Upper lobe of right lung (tissue), 1 donor: ENCODE data around the gene IRF4. TPM values are rescaled to one million over a fixed set of nuclear protein-coding genes. Genes with fewer than 3 reads are reported as not detected.
"Not testable (repeated sequence)": the region's sequence is repeated elsewhere in the genome, so short reads cannot be mapped to it uniquely, and the experiment has no call there.

Experiments
- ATAC-seq: fragments of 200-7000 bp; cut with Tn5 transposase; one replicate; pipeline ENCODE4 v1.9.1; 2020; ENCODE audit warnings: mild to moderate bottlenecking, moderate library complexity
- DNase-seq: peaks from one replicate; pipeline ENCODE4 v3.0.0-alpha.2; 2020
- H3K27ac ChIP-seq: fragments of 200-600 bp; one replicate; pipeline ENCODE4 v1.8.0; 2022
- H3K27me3 ChIP-seq: fragments of 200-600 bp; one replicate; pipeline ENCODE4 v1.8.0; 2022; ENCODE audit warnings: mild to moderate bottlenecking
- H3K36me3 ChIP-seq: fragments of 200-600 bp; one replicate; pipeline ENCODE4 v1.8.0; 2022
- H3K4me1 ChIP-seq: fragments of 200-600 bp; one replicate; pipeline ENCODE4 v1.8.0; 2022
- H3K4me3 ChIP-seq: fragments of 200-600 bp; one replicate; pipeline ENCODE4 v1.8.0; 2022; ENCODE audit warnings: mild to moderate bottlenecking
- H3K9me3 ChIP-seq: fragments of 200-600 bp; one replicate; pipeline ENCODE4 v1.8.0; 2022
- CTCF ChIP-seq: fragments of 200-600 bp; IDR thresholded peaks from one replicate; pipeline ENCODE4 v1.8.0; 2022; ENCODE audit warnings: antibody characterized with exemption
- intact Hi-C: fragments of 100-400 bp; cut with DNase I; formaldehyde crosslinking; loops from one replicate; pipeline ENCODE4 v1.11.0; 2022
- total RNA-seq: library from RNA; stranded (reverse); fragmentation: NEBNext Ultra II Directional; extraction: Animal tissue kit (Norgen Biotek cat#: 25700); gene quantifications from one replicate; pipeline ENCODE4 v1.2.1, GENCODE V29; 2021
- donor health status: DM: no; HTN: yes; CAD: no; lungs with severe emphysema.

The IRF4 gene
- total RNA-seq, 1 donor from 2014 or later = 3.7 TPM

GRCh38 chr6:376827-377640 is 14.5 kb upstream of the IRF4 start:
- no peak for DNase-seq

GRCh38 chr6:377641-378020 is 13.9 kb upstream of the IRF4 start:
- H3K4me1 ChIP-seq, intact Hi-C loops, ATAC-seq, DNase-seq, H3K9me3 ChIP-seq, H3K36me3 ChIP-seq, H3K27ac ChIP-seq, H3K4me3 ChIP-seq: not testable (repeated sequence)
- H3K27me3 ChIP-seq = peaks cover 39% of the 10 kb centered on the region

More at GRCh38 chr6:376827-377640, 14.5 kb upstream of the IRF4 start:
- intact Hi-C loops = no loop called here
- Histone ChIP-seq H3K9me3 (no peaks in the 10 kb centered on the region), H3K27ac (no peak overlapping the region), H3K4me3 (no peak overlapping the region), H3K27me3 (peaks cover 43% of the 10 kb centered on the region), H3K36me3 (no peaks in the 10 kb centered on the region), H3K4me1 (no peaks in the 10 kb centered on the region)
- no peak for TF ChIP-seq CTCF
- ATAC-seq = no peak

- Histone ChIP-seq H3K4me3 (no peak overlapping the region), H3K36me3 (no peaks in the 10 kb centered on the region), H3K27ac (no peak overlapping the region), H3K9me3 (no peaks in the 10 kb centered on the region), H3K4me1 (no peaks in the 10 kb centered on the region), H3K27me3 (peaks cover 36% of the 10 kb centered on the region)
- ATAC-seq (no peak), DNase-seq (no peak)
- no peak for TF ChIP-seq CTCF
- intact Hi-C loops = no loop called here
These were observed 13.2 kb upstream of the IRF4 start for GRCh38 chr6:378090-378957.

GRCh38 chr6:378958-379409 is 12.6 kb upstream of the IRF4 start:
- ATAC-seq (peak; percentile 48), DNase-seq (no peak)
- no peaks in the 10 kb centered on the region for H3K4me1 ChIP-seq
- no peaks in the 10 kb centered on the region for H3K9me3 ChIP-seq
- no peaks in the 10 kb centered on the region for H3K36me3 ChIP-seq
- no peak overlapping the region for H3K4me3 ChIP-seq
- intact Hi-C loops = no loop called here
- H3K27ac ChIP-seq = no peak overlapping the region
- TF ChIP-seq CTCF = no peak
- H3K27me3 ChIP-seq = peaks cover 35% of the 10 kb centered on the region

- peaks cover 34% of the 10 kb centered on the region for H3K27me3 ChIP-seq
These were observed 12.0 kb upstream of the IRF4 start for GRCh38 chr6:379410-380181.

More at GRCh38 chr6:379410-380181, 12.0 kb upstream of the IRF4 start:
- intact Hi-C loops = no loop called here
- ATAC-seq (peak; percentile 9), DNase-seq (no peak)
- H3K27ac ChIP-seq = no peak overlapping the region
- H3K4me1 ChIP-seq = no peaks in the 10 kb centered on the region
- H3K4me3 ChIP-seq = no peak overlapping the region
- TF ChIP-seq CTCF = no peak
- H3K36me3 ChIP-seq = no peaks in the 10 kb centered on the region
- H3K9me3 ChIP-seq = no peaks in the 10 kb centered on the region
